Activated CD4-positive, alpha-beta T cell treated with anti-CD3 and anti-CD28 coated beads for 36 hours (primary cell): ENCODE results near the gene CACHD1. TPM values are rescaled to one million over a fixed set of nuclear protein-coding genes. Genes with fewer than 3 reads are reported as not detected.
A peak's percentile ranks its signal among the peaks of the same experiment; 100 is the strongest.

Experiments used
- ATAC-seq: fragments of 200-7000 bp; cut with Tn5 transposase; one replicate; pipeline ENCODE4 v1.10.0; 2021; ENCODE audit warnings: mild to moderate bottlenecking, moderate library complexity
- CTCF ChIA-PET: fragments of 350-600 bp; sonication (Branson Sonifier 250); formaldehyde crosslinking; loops from one replicate; lab custom pipeline; 2021; ENCODE audit warnings: antibody characterized with exemption; lab: Charles Lee
- POLR2A ChIA-PET: fragments of 350-600 bp; sonication (Branson Sonifier 250); formaldehyde crosslinking; loops from one replicate; lab custom pipeline; 2021; ENCODE audit warnings: antibody characterized with exemption, inconsistent platforms; lab: Charles Lee
- DNase-seq: peaks from one replicate; pipeline ENCODE4 v3.0.0-alpha.2; 2020
- H3K27ac Mint-ChIP-seq: one replicate; pipeline ENCODE4 v1.8.0; 2021; ENCODE audit warnings: mixed read lengths
- H3K27me3 Mint-ChIP-seq: one replicate; pipeline ENCODE4 v1.8.0; 2021; ENCODE audit warnings: mixed read lengths
- H3K36me3 Mint-ChIP-seq: one replicate; pipeline ENCODE4 v1.8.0; 2021; ENCODE audit warnings: low read depth, mixed read lengths
- H3K4me1 Mint-ChIP-seq: one replicate; pipeline ENCODE4 v1.8.0; 2021; ENCODE audit warnings: mixed read lengths
- H3K4me3 Mint-ChIP-seq: one replicate; pipeline ENCODE4 v1.8.0; 2021; ENCODE audit warnings: mild to moderate bottlenecking, moderate library complexity, mixed read lengths
- H3K9me3 Mint-ChIP-seq: one replicate; pipeline ENCODE4 v1.8.0; 2021; ENCODE audit warnings: low read depth, mixed read lengths
- intact Hi-C, 2 experiments: fragments of 100-400 bp; cut with DNase I in 1 of 2; cut with micrococcal nuclease in 1 of 2; formaldehyde crosslinking; loops; one replicate each; pipeline versions ENCODE4 v1.14.2 to v1.15.1; 2022 to 2024; cut with DNase I, micrococcal nuclease
- total RNA-seq, 2 experiments: library from RNA; stranded (reverse); gene quantifications; one replicate each; pipeline ENCODE4 v1.2.3, GENCODE V29; 2021

Gene CACHD1
- total RNA-seq, 2 experiments from 2014 or later, result 1.9 to 2.3 TPM

GRCh38 chr1:64631346-64632034, 161.6 kb downstream of the CACHD1 start:
- ATAC-seq, result no peak
- Mint-ChIP-seq H3K27me3 (no peaks in the 10 kb centered on the region), H3K27ac (no peak overlapping the region), H3K36me3 (no peaks in the 10 kb centered on the region), H3K4me3 (no peak overlapping the region), H3K4me1 (peaks cover 13% of the 10 kb centered on the region), H3K9me3 (no peaks in the 10 kb centered on the region)
- intact Hi-C loops, result no loop called here
- DNase-seq, result no peak
- POLR2A ChIA-PET, result no interaction called here
- CTCF ChIA-PET, result interaction anchor here (0.7 kb wide), 2 partner anchors 58 to 114 kb away, joined by 3 read pairs; no protein-coding TSS in a partner anchor

- no peak for ATAC-seq
- Mint-ChIP-seq H3K9me3 (no peaks in the 10 kb centered on the region), H3K4me3 (no peak overlapping the region), H3K36me3 (no peaks in the 10 kb centered on the region), H3K4me1 (peaks cover 13% of the 10 kb centered on the region), H3K27ac (no peak overlapping the region), H3K27me3 (no peaks in the 10 kb centered on the region)
- CTCF ChIA-PET, result no interaction called here
- no peak for DNase-seq
- intact Hi-C loops, result no loop called here
- POLR2A ChIA-PET, result interaction anchor here (0.7 kb wide), 1 partner anchor 315 kb away, joined by 3 read pairs; no protein-coding TSS in a partner anchor
These were observed 163.0 kb downstream of the CACHD1 start for GRCh38 chr1:64632936-64633335.

DNA sequence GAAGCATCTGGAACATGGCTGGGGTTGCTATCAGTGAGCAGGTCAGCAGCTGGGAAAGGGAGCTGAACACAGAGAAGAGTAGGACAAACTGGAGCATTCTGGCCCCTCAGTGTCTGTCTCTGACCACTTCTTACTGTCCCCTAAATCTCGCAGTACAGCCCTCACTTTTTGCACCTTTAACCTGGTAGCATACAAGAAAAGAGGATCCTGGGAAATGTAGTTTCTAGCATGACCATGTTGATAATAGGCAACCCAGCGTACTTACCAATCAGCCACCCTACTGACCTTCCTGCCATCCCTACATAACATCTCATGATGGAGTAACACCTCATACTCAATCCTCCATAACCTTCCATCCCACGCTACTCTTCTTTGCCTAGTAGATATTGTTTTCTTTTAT, 175.8 kb downstream of the CACHD1 start:
- ChIA-PET POLR2A (no interaction called here), CTCF (no interaction called here)
- no peaks in the 10 kb centered on the region for H3K36me3 Mint-ChIP-seq
- no peaks in the 10 kb centered on the region for H3K9me3 Mint-ChIP-seq
- ATAC-seq (no peak), DNase-seq (no peak)
- no peaks in the 10 kb centered on the region for H3K4me1 Mint-ChIP-seq
- no peaks in the 10 kb centered on the region for H3K27me3 Mint-ChIP-seq
- no peak overlapping the region for H3K4me3 Mint-ChIP-seq
- no peak overlapping the region for H3K27ac Mint-ChIP-seq
- intact Hi-C loops, result no loop called here

- CTCF ChIA-PET, result no interaction called here
- intact Hi-C loops, result no loop called here
- H3K27me3 Mint-ChIP-seq, result no peaks in the 10 kb centered on the region
These were observed 180.5 kb downstream of the CACHD1 start for GRCh38 chr1:64650411-64650810.

GRCh38 chr1:64651841-64652240, 181.9 kb downstream of the CACHD1 start:
- H3K27ac Mint-ChIP-seq, result no peak overlapping the region
- H3K9me3 Mint-ChIP-seq, result no peaks in the 10 kb centered on the region
- intact Hi-C loops, result no loop called here
- H3K27me3 Mint-ChIP-seq, result no peaks in the 10 kb centered on the region
- CTCF ChIA-PET, result interaction anchor here (0.8 kb wide), 1 partner anchor 13 kb away, joined by 4 read pairs; no protein-coding TSS in a partner anchor
- POLR2A ChIA-PET, result no interaction called here
- ATAC-seq (no peak), DNase-seq (no peak)
- no peaks in the 10 kb centered on the region for H3K36me3 Mint-ChIP-seq
- H3K4me3 Mint-ChIP-seq, result no peak overlapping the region
- H3K4me1 Mint-ChIP-seq, result no peaks in the 10 kb centered on the region

More at GRCh38 chr1:64650411-64650810, 180.5 kb downstream of the CACHD1 start:
- Mint-ChIP-seq H3K27ac (no peak overlapping the region), H3K4me3 (no peak overlapping the region), H3K4me1 (no peaks in the 10 kb centered on the region), H3K36me3 (no peaks in the 10 kb centered on the region), H3K9me3 (no peaks in the 10 kb centered on the region)
- POLR2A ChIA-PET, result no interaction called here
- ATAC-seq, result no peak
- no peak for DNase-seq

DNA sequence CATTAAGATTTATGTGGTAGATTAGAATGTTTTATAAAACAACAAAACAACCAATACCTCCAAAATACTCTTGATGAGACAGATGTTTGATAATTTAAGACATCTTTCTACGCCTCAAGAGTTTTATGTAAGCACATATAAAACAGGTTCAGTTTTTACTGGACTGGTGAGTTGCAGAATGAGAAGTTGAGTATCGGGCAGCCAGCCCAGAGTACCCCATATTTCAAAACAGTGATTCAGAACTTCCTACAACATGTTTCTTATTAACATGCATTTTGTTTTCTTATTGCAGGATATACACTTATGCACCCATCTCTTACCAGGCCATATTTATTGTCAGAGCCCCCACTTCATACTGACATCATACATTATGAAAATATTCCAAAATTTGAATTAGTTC, 183.5 kb downstream of the CACHD1 start:
- DNase-seq (no peak), ATAC-seq (no peak)
- Mint-ChIP-seq H3K9me3 (no peaks in the 10 kb centered on the region), H3K27ac (no peak overlapping the region), H3K36me3 (no peaks in the 10 kb centered on the region), H3K4me1 (no peaks in the 10 kb centered on the region), H3K27me3 (no peaks in the 10 kb centered on the region), H3K4me3 (no peak overlapping the region)
- intact Hi-C loops, result no loop called here
- POLR2A ChIA-PET, result no interaction called here
- CTCF ChIA-PET, result no interaction called here

DNA sequence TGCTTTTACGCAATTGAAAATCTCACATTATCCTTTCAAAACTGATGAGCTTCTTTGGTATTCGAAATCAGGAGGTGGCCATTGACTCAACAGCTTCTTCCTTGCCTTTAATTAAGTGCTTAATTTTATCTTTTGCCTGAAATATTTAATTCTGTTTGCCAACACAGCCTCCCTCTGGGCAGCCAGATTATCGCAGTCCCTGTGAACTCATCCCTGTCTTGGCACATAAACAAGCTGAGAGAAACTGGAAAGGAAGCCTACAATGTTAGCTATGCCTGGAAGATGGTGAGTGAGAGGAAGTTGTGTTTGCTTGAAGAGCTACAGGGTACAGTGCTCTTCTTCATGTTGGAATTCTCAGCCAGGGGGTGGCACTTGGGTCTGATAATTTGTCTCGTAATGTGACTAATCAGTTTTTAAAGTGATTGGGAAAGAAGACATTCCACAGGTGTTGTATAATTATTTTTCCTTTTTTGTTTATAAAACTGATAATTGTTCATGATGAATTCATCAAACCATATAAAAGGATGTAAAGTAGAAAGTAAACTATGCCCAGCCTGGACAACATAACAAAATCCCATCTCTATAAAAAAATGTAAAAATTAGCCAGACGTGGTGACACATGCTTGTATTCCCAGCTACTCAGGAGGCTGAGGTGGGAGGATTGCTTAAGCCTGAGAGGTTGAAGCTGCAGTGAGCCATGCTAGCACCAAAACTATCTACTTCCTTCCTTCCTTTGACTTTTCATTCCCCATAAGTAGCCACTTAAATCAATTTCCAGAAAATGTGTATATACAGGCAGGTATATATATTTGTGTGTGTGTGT, 184.8 kb downstream of the CACHD1 start:
- H3K4me3 Mint-ChIP-seq, result no peak overlapping the region
- ChIA-PET POLR2A (no interaction called here), CTCF (no interaction called here)
- no peaks in the 10 kb centered on the region for H3K4me1 Mint-ChIP-seq
- H3K27me3 Mint-ChIP-seq, result no peaks in the 10 kb centered on the region
- no peaks in the 10 kb centered on the region for H3K9me3 Mint-ChIP-seq
- ATAC-seq (no peak), DNase-seq (no peak)
- H3K36me3 Mint-ChIP-seq, result peaks cover 1% of the 10 kb centered on the region
- intact Hi-C loops, result no loop called here
- H3K27ac Mint-ChIP-seq, result no peak overlapping the region

DNA sequence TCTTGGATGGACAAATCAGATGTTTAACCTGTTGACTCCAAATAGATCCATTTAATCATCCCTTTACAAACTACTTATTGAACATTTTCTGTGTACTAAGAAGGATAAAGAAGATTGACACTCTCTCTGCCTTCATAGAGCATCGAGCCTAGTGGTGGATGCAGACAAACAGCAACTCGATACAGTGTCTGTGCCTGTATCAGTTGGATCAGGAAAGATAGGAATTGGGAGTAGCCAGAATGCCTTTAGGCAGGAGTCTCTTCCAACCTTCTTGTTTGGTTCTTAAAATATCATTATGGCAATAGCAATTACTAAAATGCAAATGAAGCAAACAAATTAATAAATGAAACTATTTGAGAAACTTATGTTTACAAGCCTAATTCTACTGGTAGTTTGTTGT, 185.9 kb downstream of the CACHD1 start:
- intact Hi-C loops, result no loop called here
- POLR2A ChIA-PET, result no interaction called here
- ATAC-seq, result no peak

DNA sequence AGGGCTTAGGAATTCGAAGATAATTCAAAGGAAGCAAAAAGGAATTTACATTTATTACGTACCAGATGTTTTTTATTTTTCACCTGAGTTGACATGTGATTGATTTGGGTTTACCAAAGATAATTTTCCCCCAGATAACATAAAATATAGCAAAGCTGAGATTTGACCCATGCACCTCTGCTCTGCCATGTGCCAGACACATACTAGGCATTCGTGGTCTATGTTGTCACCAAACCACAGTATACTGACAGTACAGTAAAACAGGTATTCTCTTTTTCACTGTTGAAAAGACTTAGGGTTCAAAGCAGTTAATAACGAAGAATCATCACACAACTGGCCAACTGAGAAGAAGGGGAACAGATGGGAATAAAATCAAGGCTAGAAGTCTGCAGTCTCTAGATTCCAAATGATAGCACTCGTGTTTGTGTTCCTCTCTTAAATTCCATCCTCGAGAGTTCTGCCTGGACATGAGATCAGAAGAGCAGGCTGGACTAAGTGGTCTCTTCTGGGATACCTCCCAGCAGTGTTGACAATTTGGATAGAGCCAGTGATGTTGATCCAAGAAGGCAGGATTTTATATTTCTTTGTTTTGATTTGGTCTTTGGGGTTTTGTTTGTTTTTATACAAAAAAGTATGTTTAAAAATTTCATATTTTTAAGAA, 189.7 kb downstream of the CACHD1 start:
- CTCF ChIA-PET, result interaction anchor here (1.0 kb wide), 1 partner anchor 16 kb away, joined by 3 read pairs; no protein-coding TSS in a partner anchor
- intact Hi-C loops, result no loop called here
- no peak overlapping the region for H3K4me3 Mint-ChIP-seq
- no peaks in the 10 kb centered on the region for H3K27me3 Mint-ChIP-seq
- H3K4me1 Mint-ChIP-seq, result no peaks in the 10 kb centered on the region
- no peaks in the 10 kb centered on the region for H3K9me3 Mint-ChIP-seq
- DNase-seq (no peak), ATAC-seq (no peak)
- no peak overlapping the region for H3K27ac Mint-ChIP-seq
- H3K36me3 Mint-ChIP-seq, result peaks cover 1% of the 10 kb centered on the region
- POLR2A ChIA-PET, result no interaction called here

More for the DNA sequence above, 185.9 kb downstream of the CACHD1 start:
- H3K36me3 Mint-ChIP-seq, result peaks cover 1% of the 10 kb centered on the region
- DNase-seq, result no peak
- H3K27ac Mint-ChIP-seq, result no peak overlapping the region
- H3K4me3 Mint-ChIP-seq, result no peak overlapping the region
- CTCF ChIA-PET, result interaction anchor here (1.8 kb wide), 1 partner anchor 19 kb away, joined by 9 read pairs; no protein-coding TSS in a partner anchor
- no peaks in the 10 kb centered on the region for H3K27me3 Mint-ChIP-seq
- H3K4me1 Mint-ChIP-seq, result no peaks in the 10 kb centered on the region
- H3K9me3 Mint-ChIP-seq, result no peaks in the 10 kb centered on the region

- Mint-ChIP-seq H3K9me3 (no peaks in the 10 kb centered on the region), H3K36me3 (peaks cover 3% of the 10 kb centered on the region), H3K27me3 (peaks cover 2% of the 10 kb centered on the region), H3K4me3 (no peak overlapping the region), H3K4me1 (no peaks in the 10 kb centered on the region), H3K27ac (no peak overlapping the region)
- ChIA-PET POLR2A (no interaction called here), CTCF (interaction anchor here (0.9 to 5.7 kb wide), 6 partner anchors 13 to 391 kb away, joined by 3 to 41 read pairs (median 4); no protein-coding TSS in a partner anchor)
- DNase-seq, result peak; percentile 56
- intact Hi-C loops, result no loop called here
- peak; percentile 61 for ATAC-seq
These were observed 193.7 kb downstream of the CACHD1 start for GRCh38 chr1:64663668-64664067.

GRCh38 chr1:64664299-64664698, 194.4 kb downstream of the CACHD1 start:
- H3K4me1 Mint-ChIP-seq, result no peaks in the 10 kb centered on the region

More at GRCh38 chr1:64664299-64664698, 194.4 kb downstream of the CACHD1 start:
- Mint-ChIP-seq H3K9me3 (no peaks in the 10 kb centered on the region), H3K4me3 (no peak overlapping the region), H3K36me3 (peaks cover 3% of the 10 kb centered on the region), H3K27me3 (peaks cover 2% of the 10 kb centered on the region), H3K27ac (no peak overlapping the region)
- intact Hi-C loops, result no loop called here
- ChIA-PET POLR2A (no interaction called here), CTCF (interaction anchor here (0.7 to 5.7 kb wide), 8 partner anchors 12 to 392 kb away, joined by 3 to 41 read pairs (median 4); no protein-coding TSS in a partner anchor)
- no peak for ATAC-seq
- DNase-seq, result no peak
